Spleen (tissue), 7 donors: ENCODE data around the gene SLC22A7.

Experiments
- POLR2A ChIP-seq, 3 donors: fragments of 450-650 bp; IDR thresholded peaks; one replicate each; pipeline ENCODE4 v1.5.1; 2017; ENCODE audit warnings: antibody characterized with exemption in 3 of 3, mild to moderate bottlenecking in 1 of 3
- POLR2AphosphoS5 ChIP-seq, 3 donors: sonication (generic); formaldehyde crosslinking; IDR thresholded peaks; one replicate each; pipeline ENCODE4 v1.5.1; 2017; ENCODE audit warnings: antibody characterized with exemption in 3 of 3
- TF ChIP-seq, protein P1 (sequence below), 11 experiments: fragments of 200-600 bp in 7 of 11; fragments of 450-650 bp in 4 of 11; sonication (generic) in 4 of 11; IDR thresholded peaks in 8 of 11; conservative IDR thresholded peaks in 3 of 11; 1 replicate in 7 of 11; 2 replicates in 4 of 11; pipeline versions ENCODE4 v1.4.0 to v1.8.0; 2016 to 2021; ENCODE audit warnings: antibody characterized with exemption in 11 of 11, inconsistent platforms in 4 of 11, mild to moderate bottlenecking in 1 of 11
- donor health status: DM: no; HTN: no; CAD: no; lungs with moderate emphysema.
- donor health status: DM: no; HTN: no; CAD: no.
- donor health status: DM: no; HTN: no; CAD: no.

DNA sequence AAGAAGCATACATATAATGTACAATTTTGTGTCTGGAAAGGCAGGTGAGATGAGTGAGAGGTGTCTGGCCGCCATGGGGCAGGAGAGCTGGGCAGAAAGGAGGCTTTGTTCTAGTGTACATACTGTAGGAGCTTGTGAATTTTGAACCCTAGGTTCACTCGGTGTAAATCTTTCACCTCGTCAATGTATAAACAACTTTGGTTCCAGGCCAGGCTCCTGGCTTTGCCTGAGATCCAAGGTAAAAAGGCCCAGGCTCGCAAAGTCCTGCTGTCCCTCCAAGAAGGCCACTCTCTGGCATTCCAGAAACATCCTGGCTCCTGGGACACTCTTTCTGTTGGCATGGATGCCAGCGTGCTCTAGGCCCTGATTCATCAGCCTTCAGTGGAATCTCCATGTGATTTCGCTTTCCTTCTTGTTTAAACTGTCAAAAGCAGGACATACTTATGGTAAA lies 7.1 kb upstream of the SLC22A7 start:
- TF ChIP-seq, protein P1, sequence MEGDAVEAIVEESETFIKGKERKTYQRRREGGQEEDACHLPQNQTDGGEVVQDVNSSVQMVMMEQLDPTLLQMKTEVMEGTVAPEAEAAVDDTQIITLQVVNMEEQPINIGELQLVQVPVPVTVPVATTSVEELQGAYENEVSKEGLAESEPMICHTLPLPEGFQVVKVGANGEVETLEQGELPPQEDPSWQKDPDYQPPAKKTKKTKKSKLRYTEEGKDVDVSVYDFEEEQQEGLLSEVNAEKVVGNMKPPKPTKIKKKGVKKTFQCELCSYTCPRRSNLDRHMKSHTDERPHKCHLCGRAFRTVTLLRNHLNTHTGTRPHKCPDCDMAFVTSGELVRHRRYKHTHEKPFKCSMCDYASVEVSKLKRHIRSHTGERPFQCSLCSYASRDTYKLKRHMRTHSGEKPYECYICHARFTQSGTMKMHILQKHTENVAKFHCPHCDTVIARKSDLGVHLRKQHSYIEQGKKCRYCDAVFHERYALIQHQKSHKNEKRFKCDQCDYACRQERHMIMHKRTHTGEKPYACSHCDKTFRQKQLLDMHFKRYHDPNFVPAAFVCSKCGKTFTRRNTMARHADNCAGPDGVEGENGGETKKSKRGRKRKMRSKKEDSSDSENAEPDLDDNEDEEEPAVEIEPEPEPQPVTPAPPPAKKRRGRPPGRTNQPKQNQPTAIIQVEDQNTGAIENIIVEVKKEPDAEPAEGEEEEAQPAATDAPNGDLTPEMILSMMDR (IDR thresholded peaks at IDR 0.05 in 8 of 11, conservative IDR thresholded peaks at IDR 0.05 in 3 of 11): no peak
- TF ChIP-seq POLR2A (IDR thresholded peaks at IDR 0.05) (no peak), POLR2AphosphoS5 (IDR thresholded peaks at IDR 0.05) (no peak)
